Measurements from ENCODE around the gene GUCY1B1.

GRCh38 chr4:155711556-155711955 lies 47.3 kb upstream of the GUCY1B1 start:
- TF ChIP-seq, protein P1, sequence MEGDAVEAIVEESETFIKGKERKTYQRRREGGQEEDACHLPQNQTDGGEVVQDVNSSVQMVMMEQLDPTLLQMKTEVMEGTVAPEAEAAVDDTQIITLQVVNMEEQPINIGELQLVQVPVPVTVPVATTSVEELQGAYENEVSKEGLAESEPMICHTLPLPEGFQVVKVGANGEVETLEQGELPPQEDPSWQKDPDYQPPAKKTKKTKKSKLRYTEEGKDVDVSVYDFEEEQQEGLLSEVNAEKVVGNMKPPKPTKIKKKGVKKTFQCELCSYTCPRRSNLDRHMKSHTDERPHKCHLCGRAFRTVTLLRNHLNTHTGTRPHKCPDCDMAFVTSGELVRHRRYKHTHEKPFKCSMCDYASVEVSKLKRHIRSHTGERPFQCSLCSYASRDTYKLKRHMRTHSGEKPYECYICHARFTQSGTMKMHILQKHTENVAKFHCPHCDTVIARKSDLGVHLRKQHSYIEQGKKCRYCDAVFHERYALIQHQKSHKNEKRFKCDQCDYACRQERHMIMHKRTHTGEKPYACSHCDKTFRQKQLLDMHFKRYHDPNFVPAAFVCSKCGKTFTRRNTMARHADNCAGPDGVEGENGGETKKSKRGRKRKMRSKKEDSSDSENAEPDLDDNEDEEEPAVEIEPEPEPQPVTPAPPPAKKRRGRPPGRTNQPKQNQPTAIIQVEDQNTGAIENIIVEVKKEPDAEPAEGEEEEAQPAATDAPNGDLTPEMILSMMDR (IDR thresholded peaks at IDR 0.05; ENCODE audit: poor library complexity), result no peak
- TF ChIP-seq EZH2 (IDR thresholded peaks at IDR 0.05; ENCODE audit: borderline replicate concordance), result no peak
- no peak for TF ChIP-seq EZH2phosphoT487 (IDR thresholded peaks at IDR 0.05; ENCODE audit: low read depth, severe bottlenecking, unreplicated experiment)

All from hepatocyte (in vitro differentiated cells).